CD4-positive, CD25-positive, alpha-beta regulatory T cell (primary cell): ENCODE data around the gene COPB1. TPM values are rescaled to one million over a fixed set of nuclear protein-coding genes. Genes with fewer than 3 reads are reported as not detected.

Experiments
- ATAC-seq, 2 donors: fragments of 150-1000 bp; cut with Tn5 transposase; one replicate each; pipeline ENCODE4 v1.10.0; 2021; ENCODE audit warnings: low read depth in 2 of 2, moderate number of reproducible peaks in 2 of 2, moderate library complexity in 1 of 2
- DNase-seq, 3 donors: peaks; one replicate each; pipeline versions ENCODE4 v3.0.0 to v3.0.0-alpha.2; 2012 to 2022; ENCODE audit warnings: mixed read lengths in 1 of 3
- H3K27ac ChIP-seq: one replicate; pipeline ENCODE4 v1.7.0; 2013; ENCODE audit warnings: mild to moderate bottlenecking, low read length; ENCODE audit not compliant: insufficient read depth, poor library complexity, severe bottlenecking
- H3K27me3 ChIP-seq: one replicate; pipeline ENCODE4 v1.7.0; 2013; ENCODE audit warnings: low read length; ENCODE audit not compliant: control insufficient read depth, insufficient read depth
- H3K36me3 ChIP-seq: one replicate; pipeline ENCODE4 v1.7.0; 2013; ENCODE audit warnings: mild to moderate bottlenecking, low read length, moderate library complexity; ENCODE audit not compliant: control insufficient read depth, insufficient read depth
- H3K4me1 ChIP-seq: 2 replicates; pipeline ENCODE4 v1.7.0; 2013; ENCODE audit warnings: mild to moderate bottlenecking, low read length; ENCODE audit not compliant: insufficient read depth, control insufficient read depth, poor library complexity, severe bottlenecking
- H3K4me3 ChIP-seq: one replicate; pipeline ENCODE4 v1.7.0; 2013; ENCODE audit warnings: low read depth, mild to moderate bottlenecking, low read length, moderate library complexity
- H3K9me3 ChIP-seq, 2 experiments: 1 replicate in 1 of 2; 2 replicates in 1 of 2; pipeline ENCODE4 v1.7.0; 2013; ENCODE audit warnings: low read length in 2 of 2, mild to moderate bottlenecking in 1 of 2, moderate library complexity in 1 of 2; ENCODE audit not compliant: control insufficient read depth in 2 of 2
- H3K27ac Mint-ChIP-seq, 3 donors: one replicate each; pipeline ENCODE4 v1.8.0; 2020 to 2022; ENCODE audit warnings: mild to moderate bottlenecking in 3 of 3, mixed read lengths in 3 of 3, moderate library complexity in 2 of 3
- H3K27me3 Mint-ChIP-seq: one replicate; pipeline ENCODE4 v1.8.0; 2022; ENCODE audit warnings: mild to moderate bottlenecking, mixed read lengths
- H3K36me3 Mint-ChIP-seq: one replicate; pipeline ENCODE4 v1.8.0; 2020; ENCODE audit warnings: mixed read lengths
- H3K4me1 Mint-ChIP-seq, 4 donors: one replicate each; pipeline ENCODE4 v1.8.0; 2020 to 2022; ENCODE audit warnings: mixed read lengths in 4 of 4, mild to moderate bottlenecking in 1 of 4
- H3K4me3 Mint-ChIP-seq, 4 donors: one replicate each; pipeline ENCODE4 v1.8.0; 2020 to 2022; ENCODE audit warnings: mild to moderate bottlenecking in 4 of 4, mixed read lengths in 4 of 4, moderate library complexity in 3 of 4
- H3K9me3 Mint-ChIP-seq, 7 donors: one replicate each; pipeline ENCODE4 v1.8.0; 2020 to 2022; ENCODE audit warnings: mixed read lengths in 7 of 7, mild to moderate bottlenecking in 3 of 7, moderate library complexity in 2 of 7
- polyA plus RNA-seq, 4 donors: library from polyadenylated mRNA; unstranded; fragments of 300-500 nt; fragmentation: Illumina TruSeq; gene quantifications; one replicate each; pipeline ENCODE4 v1.2.3, GENCODE V29; 2021
- total RNA-seq: library from RNA; stranded (reverse); gene quantifications from one replicate; pipeline ENCODE4 v1.2.3, GENCODE V29; 2022

COPB1 gene
- total and polyA plus RNA-seq, 5 donors from 2014 or later = 66.1 to 94.9 (median 78.0) TPM

- no peaks in the 10 kb centered on the region for H3K36me3 ChIP-seq
- H3K27me3 ChIP-seq = no peaks in the 10 kb centered on the region
- Mint-ChIP-seq H3K27ac (peak overlapping the region in 1 of 3 donors; percentile 50), H3K4me3 (no peak overlapping the region), H3K36me3 (peaks cover 13% of the 10 kb centered on the region), H3K4me1 (peaks cover 19 to 36% (median 28%) of the 10 kb centered on the region in 4 donors), H3K9me3 (no peaks in the 10 kb centered on the region), H3K27me3 (no peaks in the 10 kb centered on the region)
- H3K4me1 ChIP-seq = peaks cover 13% of the 10 kb centered on the region
- no peak overlapping the region for H3K4me3 ChIP-seq
- H3K27ac ChIP-seq = no peak overlapping the region
- ATAC-seq (no peak), DNase-seq (no peak)
- H3K9me3 ChIP-seq = no peaks in the 10 kb centered on the region
Observed at GRCh38 chr11:14448240-14448639, 51.4 kb downstream of the COPB1 start.

- Mint-ChIP-seq H3K4me1 (peaks cover 13 to 34% (median 27%) of the 10 kb centered on the region in 4 donors), H3K9me3 (no peaks in the 10 kb centered on the region), H3K27me3 (no peaks in the 10 kb centered on the region), H3K27ac (no peak overlapping the region), H3K36me3 (peaks cover 14% of the 10 kb centered on the region), H3K4me3 (no peak overlapping the region)
- peak in 1 of 3 donors; percentile 31 for DNase-seq
- no peak overlapping the region for H3K4me3 ChIP-seq
- H3K4me1 ChIP-seq = peaks cover 9% of the 10 kb centered on the region
- no peaks in the 10 kb centered on the region for H3K9me3 ChIP-seq
- H3K27me3 ChIP-seq = no peaks in the 10 kb centered on the region
- H3K36me3 ChIP-seq = no peaks in the 10 kb centered on the region
- H3K27ac ChIP-seq = no peak overlapping the region
- no peak for ATAC-seq
Observed at GRCh38 chr11:14446701-14447169, 52.9 kb downstream of the COPB1 start.

GRCh38 chr11:14445542-14446530, 53.8 kb downstream of the COPB1 start:
- H3K4me3 Mint-ChIP-seq = peak overlapping the region in 1 of 4 donors; percentile 15
- no peaks in the 10 kb centered on the region for H3K36me3 ChIP-seq
- no peak for DNase-seq
- H3K36me3 Mint-ChIP-seq = peaks cover 13% of the 10 kb centered on the region
- peak overlapping the region in 2 of 3 donors; percentile 7 to 34 for H3K27ac Mint-ChIP-seq
- H3K27ac ChIP-seq = no peak overlapping the region
- no peaks in the 10 kb centered on the region for H3K9me3 ChIP-seq
- H3K27me3 ChIP-seq = no peaks in the 10 kb centered on the region
- H3K4me3 ChIP-seq = no peak overlapping the region
- H3K4me1 Mint-ChIP-seq = peaks cover 11 to 30% (median 25%) of the 10 kb centered on the region in 4 donors
- H3K4me1 ChIP-seq = peaks cover 8% of the 10 kb centered on the region
- H3K27me3 Mint-ChIP-seq = no peaks in the 10 kb centered on the region
- no peaks in the 10 kb centered on the region for H3K9me3 Mint-ChIP-seq
- no peak for ATAC-seq

- ATAC-seq (no peak), DNase-seq (no peak)
- Mint-ChIP-seq H3K4me1 (peaks cover 11 to 30% (median 23%) of the 10 kb centered on the region in 4 donors), H3K27me3 (no peaks in the 10 kb centered on the region), H3K36me3 (peaks cover 8% of the 10 kb centered on the region), H3K4me3 (no peak overlapping the region), H3K27ac (no peak overlapping the region), H3K9me3 (no peaks in the 10 kb centered on the region)
- H3K27ac ChIP-seq = no peak overlapping the region
- H3K36me3 ChIP-seq = no peaks in the 10 kb centered on the region
- peaks cover 8% of the 10 kb centered on the region for H3K4me1 ChIP-seq
- H3K9me3 ChIP-seq = no peaks in the 10 kb centered on the region
- H3K27me3 ChIP-seq = no peaks in the 10 kb centered on the region
- no peak overlapping the region for H3K4me3 ChIP-seq
Observed at GRCh38 chr11:14444441-14445189, 55.0 kb downstream of the COPB1 start.

GRCh38 chr11:14443638-14444037, 56.0 kb downstream of the COPB1 start:
- peaks cover 19 to 34% (median 27%) of the 10 kb centered on the region in 4 donors for H3K4me1 Mint-ChIP-seq
- H3K27ac ChIP-seq = no peak overlapping the region
- H3K4me1 ChIP-seq = peaks cover 11% of the 10 kb centered on the region
- no peaks in the 10 kb centered on the region for H3K36me3 ChIP-seq
- DNase-seq (no peak), ATAC-seq (no peak)
- no peak overlapping the region for H3K4me3 Mint-ChIP-seq
- H3K9me3 ChIP-seq = no peaks in the 10 kb centered on the region
- no peaks in the 10 kb centered on the region for H3K9me3 Mint-ChIP-seq
- no peaks in the 10 kb centered on the region for H3K27me3 Mint-ChIP-seq
- H3K27me3 ChIP-seq = no peaks in the 10 kb centered on the region
- peaks cover 8% of the 10 kb centered on the region for H3K36me3 Mint-ChIP-seq
- no peak overlapping the region for H3K27ac Mint-ChIP-seq
- no peak overlapping the region for H3K4me3 ChIP-seq

- Mint-ChIP-seq H3K27ac (no peak overlapping the region), H3K36me3 (peaks cover 3% of the 10 kb centered on the region), H3K9me3 (peaks cover 0 to 8% (median 2%) of the 10 kb centered on the region in 7 donors), H3K4me3 (no peak overlapping the region), H3K27me3 (no peaks in the 10 kb centered on the region), H3K4me1 (peaks cover 0 to 16% (median 10%) of the 10 kb centered on the region in 4 donors)
- H3K9me3 ChIP-seq = no peaks in the 10 kb centered on the region
- H3K27me3 ChIP-seq = no peaks in the 10 kb centered on the region
- DNase-seq = peak in 1 of 3 donors; percentile 39
- H3K36me3 ChIP-seq = no peaks in the 10 kb centered on the region
- ATAC-seq = no peak
- H3K27ac ChIP-seq = no peak overlapping the region
- no peak overlapping the region for H3K4me3 ChIP-seq
- H3K4me1 ChIP-seq = peaks cover 3% of the 10 kb centered on the region
Observed at GRCh38 chr11:14435717-14436512, 63.7 kb downstream of the COPB1 start.

GRCh38 chr11:14425621-14426020, 74.0 kb downstream of the COPB1 start:
- H3K9me3 Mint-ChIP-seq = peaks cover 0 to 6% (median 1%) of the 10 kb centered on the region in 7 donors
- no peak overlapping the region for H3K27ac ChIP-seq
- no peak overlapping the region for H3K27ac Mint-ChIP-seq
- H3K4me3 ChIP-seq = no peak overlapping the region
- H3K9me3 ChIP-seq = no peaks in the 10 kb centered on the region
- H3K36me3 Mint-ChIP-seq = peaks cover 5% of the 10 kb centered on the region
- no peaks in the 10 kb centered on the region for H3K4me1 ChIP-seq
- H3K27me3 Mint-ChIP-seq = peaks cover 5% of the 10 kb centered on the region
- H3K27me3 ChIP-seq = no peaks in the 10 kb centered on the region
- no peaks in the 10 kb centered on the region for H3K36me3 ChIP-seq
- H3K4me1 Mint-ChIP-seq = no peaks in the 10 kb centered on the region
- H3K4me3 Mint-ChIP-seq = no peak overlapping the region
- DNase-seq = no peak
- no peak for ATAC-seq
